Activated CD4-positive, alpha-beta T cell treated with anti-CD3 and anti-CD28 coated beads, Interleukin-2, amount 10 ng/mL, durations not matched to agents 24 days and 14 days (primary cell): ENCODE data around the gene DENND5A. TPM values are rescaled to one million over a fixed set of nuclear protein-coding genes. Genes with fewer than 3 reads are reported as not detected.

Experiments
- DNase-seq: peaks from one replicate; pipeline ENCODE4 v3.0.0; 2022
- H3K27ac Mint-ChIP-seq: one replicate; pipeline ENCODE4 v1.8.0; 2022; ENCODE audit warnings: mild to moderate bottlenecking, mixed read lengths
- H3K27me3 Mint-ChIP-seq: one replicate; pipeline ENCODE4 v1.8.0; 2022; ENCODE audit warnings: mixed read lengths
- H3K36me3 Mint-ChIP-seq: one replicate; pipeline ENCODE4 v1.8.0; 2022; ENCODE audit warnings: low read depth, mild to moderate bottlenecking, mixed read lengths
- H3K4me1 Mint-ChIP-seq: one replicate; pipeline ENCODE4 v1.8.0; 2021; ENCODE audit warnings: mixed read lengths
- H3K4me3 Mint-ChIP-seq: one replicate; pipeline ENCODE4 v1.8.0; 2022; ENCODE audit warnings: mild to moderate bottlenecking, moderate library complexity, mixed read lengths
- H3K9me3 Mint-ChIP-seq: one replicate; pipeline ENCODE4 v1.8.0; 2021; ENCODE audit warnings: mixed read lengths
- intact Hi-C: fragments of 100-400 bp; cut with micrococcal nuclease; formaldehyde crosslinking; loops from one replicate; pipeline ENCODE4 v1.15.1; 2023
- total RNA-seq: library from RNA; stranded (reverse); gene quantifications from 2 replicates; pipeline ENCODE4 v1.2.3, GENCODE V29; 2022

The DENND5A gene
- total RNA-seq, 1 donor from 2014 or later, result 59.9 TPM

GRCh38 chr11:9094420-9094819 lies 170.7 kb downstream of the DENND5A start:
- H3K9me3 Mint-ChIP-seq, result no peaks in the 10 kb centered on the region
- H3K27me3 Mint-ChIP-seq, result peaks cover 47% of the 10 kb centered on the region
- intact Hi-C loops, result loop anchor here (5.0 kb wide), 1 partner anchor 43 kb away; no protein-coding TSS in a partner anchor
- no peak for DNase-seq
- peaks cover 2% of the 10 kb centered on the region for H3K4me1 Mint-ChIP-seq
- no peaks in the 10 kb centered on the region for H3K36me3 Mint-ChIP-seq
- H3K4me3 Mint-ChIP-seq, result no peak overlapping the region
- no peak overlapping the region for H3K27ac Mint-ChIP-seq

- DNase-seq, result no peak
- Mint-ChIP-seq H3K27me3 (peaks cover 57% of the 10 kb centered on the region), H3K9me3 (no peaks in the 10 kb centered on the region), H3K4me3 (peak overlapping the region; percentile 58), H3K4me1 (peaks cover 2% of the 10 kb centered on the region), H3K36me3 (no peaks in the 10 kb centered on the region), H3K27ac (no peak overlapping the region)
- intact Hi-C loops, result loop anchor here (5.0 kb wide), 1 partner anchor 44 kb away; no protein-coding TSS in a partner anchor
Measured at GRCh38 chr11:9092853-9093778, 172.0 kb downstream of the DENND5A start.

GRCh38 chr11:9092072-9092471 lies 173.1 kb downstream of the DENND5A start:
- peak overlapping the region; percentile 58 for H3K4me3 Mint-ChIP-seq
- intact Hi-C loops, result loop anchor here (5.0 kb wide), 1 partner anchor 45 kb away; no protein-coding TSS in a partner anchor
- H3K36me3 Mint-ChIP-seq, result no peaks in the 10 kb centered on the region
- no peak for DNase-seq
- peaks cover 2% of the 10 kb centered on the region for H3K4me1 Mint-ChIP-seq
- no peak overlapping the region for H3K27ac Mint-ChIP-seq
- H3K27me3 Mint-ChIP-seq, result peaks cover 67% of the 10 kb centered on the region
- H3K9me3 Mint-ChIP-seq, result no peaks in the 10 kb centered on the region

GRCh38 chr11:9091044-9091922 lies 173.9 kb downstream of the DENND5A start, which contains the start of gene SCUBE2:
SCUBE2 (minus strand) TSS chr11:9091599; CDS start chr11:9091528, 71 bp downstream.
- Mint-ChIP-seq H3K36me3 (no peaks in the 10 kb centered on the region), H3K4me3 (peak within 1 kb of the TSS; percentile 58), H3K4me1 (peaks cover 2% of the 10 kb centered on the region), H3K9me3 (no peaks in the 10 kb centered on the region), H3K27me3 (peaks cover 66% of the 10 kb centered on the region), H3K27ac (no peak within 1 kb of the TSS)
- no peak for DNase-seq
- intact Hi-C loops, result loop anchor here (5.0 kb wide), 1 partner anchor 46 kb away; no protein-coding TSS in a partner anchor

- Mint-ChIP-seq H3K36me3 (no peaks in the 10 kb centered on the region), H3K9me3 (no peaks in the 10 kb centered on the region), H3K4me3 (peak overlapping the region; percentile 47), H3K27me3 (peaks cover 69% of the 10 kb centered on the region), H3K4me1 (peaks cover 2% of the 10 kb centered on the region), H3K27ac (no peak overlapping the region)
- intact Hi-C loops, result loop anchor here (5.0 kb wide), 1 partner anchor 47 kb away; no protein-coding TSS in a partner anchor
- no peak for DNase-seq
Measured at GRCh38 chr11:9090488-9091043, 174.6 kb downstream of the DENND5A start.

- H3K4me1 Mint-ChIP-seq, result peaks cover 2% of the 10 kb centered on the region
Measured at GRCh38 chr11:9089636-9090035, 175.5 kb downstream of the DENND5A start.

GRCh38 chr11:9089061-9089460 lies 176.1 kb downstream of the DENND5A start:
- no peak overlapping the region for H3K4me3 Mint-ChIP-seq
- H3K36me3 Mint-ChIP-seq, result no peaks in the 10 kb centered on the region
- H3K27ac Mint-ChIP-seq, result no peak overlapping the region
- DNase-seq, result no peak
- H3K9me3 Mint-ChIP-seq, result no peaks in the 10 kb centered on the region
- peaks cover 70% of the 10 kb centered on the region for H3K27me3 Mint-ChIP-seq
- intact Hi-C loops, result no loop called here
- H3K4me1 Mint-ChIP-seq, result peaks cover 2% of the 10 kb centered on the region

More at GRCh38 chr11:9089636-9090035, 175.5 kb downstream of the DENND5A start:
- no peaks in the 10 kb centered on the region for H3K36me3 Mint-ChIP-seq
- H3K4me3 Mint-ChIP-seq, result no peak overlapping the region
- H3K9me3 Mint-ChIP-seq, result no peaks in the 10 kb centered on the region
- no peak overlapping the region for H3K27ac Mint-ChIP-seq
- no peak for DNase-seq
- H3K27me3 Mint-ChIP-seq, result peaks cover 69% of the 10 kb centered on the region
- intact Hi-C loops, result loop anchor here (5.0 kb wide), 1 partner anchor 48 kb away; no protein-coding TSS in a partner anchor

Other genes starting within 250 kb of the DENND5A start
- gene SCUBE2, start 173.8 kb downstream of the DENND5A start, total RNA-seq, result 0.19 TPM in 1 of 2 replicates, not detected in the other
- gene TMEM41B, start 49.2 kb upstream of the DENND5A start, total RNA-seq, result 26.5 and 30.5 TPM in 2 replicates
- 177 and 200 TPM in 2 replicates for gene IPO7, start 119.3 kb upstream of the DENND5A start, total RNA-seq
- gene ZNF143, start 195.7 kb upstream of the DENND5A start, total RNA-seq, result 38.6 and 39.2 TPM in 2 replicates